Measurements from ENCODE around the gene PRSS22. TPM values are rescaled to one million over a fixed set of nuclear protein-coding genes. Genes with fewer than 3 reads are reported as not detected.

The PRSS22 gene
- total RNA-seq, 4 donors from 2014 or later = 2.5 to 11.2 TPM; not detected in 2

GRCh38 chr16:2853531-2854073 is 4.4 kb downstream of the PRSS22 start:
- H3K36me3 ChIP-seq = no peaks in the 10 kb centered on the region
- no peak for DNase-seq
- H3K27ac ChIP-seq = no peak overlapping the region
- intact Hi-C loops (cut with DNase I; ENCODE audit: low total_unique reads) = no loop called here
- H3K27me3 ChIP-seq = peaks cover 69% of the 10 kb centered on the region
- TF ChIP-seq POLR2A (IDR thresholded peaks at IDR 0.05) (no peak), EP300 (IDR thresholded peaks at IDR 0.05; ENCODE audit: low read depth) (no peak), POLR2AphosphoS5 (IDR thresholded peaks at IDR 0.05) (no peak), CTCF (IDR thresholded peaks at IDR 0.05) (no peak)
- H3K4me1 ChIP-seq = peaks cover 0 to 13% (median 7%) of the 10 kb centered on the region in 4 donors
- WGBS, 2 donors (ENCODE audit: low coverage in 1 of 2) = 87% methylated on average over 17 of the region's 18 CpGs; no CpG with 5 or more reads in 1 of the 2 donors
- in situ Hi-C loops (cut with MboI; ENCODE audit: low pct_ligation_motif_present in 1 of 4, low pct_unique_long_range_greater_than_20kb in 1 of 4, low sequenced_read_pairs in 3 of 4) = no loop called here
- H3K4me3 ChIP-seq = no peak overlapping the region
- H3K9me3 ChIP-seq = peaks cover 5 to 6% of the 10 kb centered on the region in 2 donors

GRCh38 chr16:2852731-2853507 is 5.1 kb downstream of the PRSS22 start:
- in situ Hi-C loops (cut with MboI; ENCODE audit: low pct_ligation_motif_present in 1 of 4, low pct_unique_long_range_greater_than_20kb in 1 of 4, low sequenced_read_pairs in 3 of 4) (no loop called here), intact Hi-C loops (cut with DNase I; ENCODE audit: low total_unique reads) (no loop called here)

GRCh38 chr16:2852003-2852730 is 5.8 kb downstream of the PRSS22 start:
- Histone ChIP-seq H3K27ac (no peak overlapping the region), H3K4me3 (no peak overlapping the region), H3K27me3 (peaks cover 65% of the 10 kb centered on the region), H3K9me3 (peaks cover 5 to 6% of the 10 kb centered on the region in 2 donors), H3K36me3 (no peaks in the 10 kb centered on the region), H3K4me1 (no peaks in the 10 kb centered on the region)
- intact Hi-C loops (cut with DNase I; ENCODE audit: low total_unique reads) (no loop called here), in situ Hi-C loops (cut with MboI; ENCODE audit: low pct_ligation_motif_present in 1 of 4, low pct_unique_long_range_greater_than_20kb in 1 of 4, low sequenced_read_pairs in 3 of 4) (no loop called here)
- no peak for DNase-seq
- 90% methylated on average over 16 of the region's 16 CpGs; no CpG with 5 or more reads in 1 of the 2 donors for WGBS, 2 donors (ENCODE audit: low coverage in 1 of 2)
- no peak for TF ChIP-seq POLR2AphosphoS5 (IDR thresholded peaks at IDR 0.05)
- TF ChIP-seq POLR2A (IDR thresholded peaks at IDR 0.05) = no peak
- TF ChIP-seq EP300 (IDR thresholded peaks at IDR 0.05; ENCODE audit: low read depth) = no peak
- no peak for TF ChIP-seq CTCF (IDR thresholded peaks at IDR 0.05)

More at GRCh38 chr16:2852731-2853507, 5.1 kb downstream of the PRSS22 start:
- WGBS, 2 donors (ENCODE audit: low coverage in 1 of 2) = 75% methylated on average over 46 of the region's 56 CpGs; no CpG with 5 or more reads in 1 of the 2 donors
- Histone ChIP-seq H3K27me3 (peaks cover 69% of the 10 kb centered on the region), H3K27ac (no peak overlapping the region), H3K4me3 (no peak overlapping the region), H3K4me1 (peaks cover 0 to 6% (median 2%) of the 10 kb centered on the region in 4 donors), H3K36me3 (no peaks in the 10 kb centered on the region), H3K9me3 (peaks cover 5 to 6% of the 10 kb centered on the region in 2 donors)
- no peak for DNase-seq
- no peak for TF ChIP-seq POLR2AphosphoS5 (IDR thresholded peaks at IDR 0.05)
- TF ChIP-seq CTCF (IDR thresholded peaks at IDR 0.05) = no peak
- no peak for TF ChIP-seq EP300 (IDR thresholded peaks at IDR 0.05; ENCODE audit: low read depth)
- TF ChIP-seq POLR2A (IDR thresholded peaks at IDR 0.05) = no peak
